SK-N-SH (cell line): ENCODE data around the gene LRP1. TPM values are rescaled to one million over a fixed set of nuclear protein-coding genes. Genes with fewer than 3 reads are reported as not detected.
A peak's percentile ranks its signal among the peaks of the same experiment; 100 is the strongest.

Experiments used
- CTCF ChIA-PET: fragments of 300-600, 350-600 bp; formaldehyde crosslinking; extraction: SDS; loops from one replicate; lab custom pipeline; 2021; lab: Yijun Ruan, JAX
- POLR2A ChIA-PET: fragments of 350-600 bp; sonication (Branson Sonifier 250); formaldehyde crosslinking; extraction: SDS; loops from one replicate; lab custom pipeline; 2020; ENCODE audit warnings: antibody characterized with exemption, inconsistent platforms; lab: Yijun Ruan, JAX
- DNase-seq: peaks from one replicate; pipeline ENCODE4 v3.0.0; 2012
- H2AFZ ChIP-seq: fragments of 200-600 bp; sonication (generic); 2 replicates; pipeline ENCODE4 v1.8.1; 2016; ENCODE audit warnings: antibody characterized with exemption, mild to moderate bottlenecking, low read depth
- H3F3A ChIP-seq: fragments of 200-600 bp; sonication (generic); replicated peaks from 2 replicates; pipeline ENCODE3; 2016; ENCODE audit warnings: antibody characterized with exemption, mild to moderate bottlenecking; ENCODE audit not compliant: insufficient read depth
- H3K27ac ChIP-seq, 2 experiments: fragments of 200-500 bp in 1 of 2; fragments of 200-600 bp in 1 of 2; sonication (Bioruptor generic) in 1 of 2; sonication (generic), shearing (Covaris generic) in 1 of 2; 2 replicates each; pipeline versions ENCODE4 v1.5.1 to v1.6.1; 2014 to 2016; ENCODE audit warnings: low read depth in 2 of 2, inconsistent platforms in 1 of 2, low read length in 1 of 2, mild to moderate bottlenecking in 1 of 2, mixed read lengths in 1 of 2
- H3K27me3 ChIP-seq: fragments of 200-600 bp; sonication (generic), shearing (Covaris generic); 2 replicates; pipeline ENCODE4 v1.6.1; 2016; ENCODE audit warnings: mixed run types; ENCODE audit not compliant: insufficient read depth
- H3K36me3 ChIP-seq, 2 experiments: fragments of 200-500 bp in 1 of 2; fragments of 200-600 bp in 1 of 2; sonication (Bioruptor generic) in 1 of 2; sonication (generic) in 1 of 2; replicated peaks in 1 of 2; 2 replicates each; pipeline versions ENCODE3 to v1.5.1; 2014 to 2016; ENCODE audit warnings: low read length in 1 of 2, mild to moderate bottlenecking in 1 of 2; ENCODE audit not compliant: insufficient read depth in 2 of 2, control insufficient read depth in 1 of 2
- H3K4me1 ChIP-seq, 2 experiments: fragments of 200-500 bp in 1 of 2; fragments of 200-600 bp in 1 of 2; sonication (Bioruptor generic) in 1 of 2; sonication (generic), shearing (Covaris generic) in 1 of 2; 2 replicates each; pipeline versions ENCODE4 v1.5.1 to v1.6.1; 2014 to 2016; ENCODE audit warnings: low read depth in 1 of 2, low read length in 1 of 2, mixed run types in 1 of 2; ENCODE audit not compliant: insufficient read depth in 2 of 2, control insufficient read depth in 1 of 2
- H3K4me2 ChIP-seq: fragments of 200-600 bp; sonication (generic), shearing (Covaris generic); 2 replicates; pipeline ENCODE4 v1.6.1; 2017; ENCODE audit warnings: mixed run types
- H3K4me3 ChIP-seq, 2 experiments: fragments of 200-500 bp in 1 of 2; fragments of 200-600 bp in 1 of 2; sonication (Bioruptor generic) in 1 of 2; sonication (generic), shearing (Covaris generic) in 1 of 2; 2 replicates each; pipeline versions ENCODE4 v1.5.1 to v1.8.1; 2014 to 2016; ENCODE audit warnings: low read depth in 2 of 2, inconsistent platforms in 1 of 2, low read length in 1 of 2, mild to moderate bottlenecking in 1 of 2, mixed read lengths in 1 of 2, moderate library complexity in 1 of 2
- H3K79me2 ChIP-seq: fragments of 200-600 bp; sonication (generic); 2 replicates; pipeline ENCODE4 v1.8.1; 2017; ENCODE audit warnings: mild to moderate bottlenecking; ENCODE audit not compliant: insufficient read depth
- H3K9ac ChIP-seq: fragments of 200-600 bp; sonication (generic); 2 replicates; pipeline ENCODE4 v1.6.1; 2017; ENCODE audit warnings: mixed run types
- H3K9me2 ChIP-seq: fragments of 200-600 bp; sonication (generic); 2 replicates; pipeline ENCODE4 v1.6.1; 2017; ENCODE audit warnings: mixed run types
- H3K9me3 ChIP-seq: fragments of 200-600 bp; sonication (generic); 2 replicates; pipeline ENCODE4 v1.6.1; 2017; ENCODE audit warnings: mixed run types, mild to moderate bottlenecking, moderate library complexity
- H4K20me1 ChIP-seq: fragments of 200-600 bp; sonication (generic); 2 replicates; pipeline ENCODE4 v1.6.1; 2017; ENCODE audit warnings: mild to moderate bottlenecking, mixed run types; ENCODE audit not compliant: insufficient read depth
- CHD2 ChIP-seq: fragments of 150-350 bp; IDR thresholded peaks from 2 replicates; pipeline ENCODE4 v1.6.1; 2018; ENCODE audit warnings: low read length; ENCODE audit not compliant: partially characterized antibody
- ELF1 ChIP-seq: IDR thresholded peaks from 2 replicates; pipeline ENCODE4 v1.4.0; 2012
- EP300 ChIP-seq, 2 experiments: IDR thresholded peaks; 2 replicates each; pipeline versions ENCODE4 v1.4.0 to v1.6.1; 2012; ENCODE audit warnings: borderline replicate concordance in 1 of 2, low read depth in 1 of 2, low read length in 1 of 2
- EZH2phosphoT487 ChIP-seq: fragments of 200-600 bp; sonication (generic); IDR thresholded peaks from 2 replicates; pipeline ENCODE4 v1.6.1; 2017; ENCODE audit warnings: low read depth, mixed run types, mild to moderate bottlenecking, antibody characterized with exemption, moderate library complexity, borderline replicate concordance
- FOSL2 ChIP-seq: IDR thresholded peaks from 2 replicates; pipeline ENCODE4 v1.4.0; 2012; ENCODE audit warnings: low read depth, mild to moderate bottlenecking, moderate library complexity, borderline replicate concordance
- FOXJ3 ChIP-seq: sonication (generic); formaldehyde crosslinking; IDR thresholded peaks from 2 replicates; pipeline ENCODE4 v1.5.1; 2020; ENCODE audit warnings: mild to moderate bottlenecking, missing genetic modification reagents
- FOXM1 ChIP-seq: IDR thresholded peaks from 2 replicates; pipeline ENCODE4 v1.4.0; 2012; ENCODE audit warnings: low read depth, mild to moderate bottlenecking
- GABPA ChIP-seq: IDR thresholded peaks from 2 replicates; pipeline ENCODE4 v1.4.0; 2012; ENCODE audit warnings: low read depth, mild to moderate bottlenecking
- MXI1 ChIP-seq: IDR thresholded peaks from 2 replicates; pipeline ENCODE4 v1.6.1; 2012; ENCODE audit warnings: mild to moderate bottlenecking, low read depth, low read length, improper control_type of control experiment
- NFIC ChIP-seq: IDR thresholded peaks from 2 replicates; pipeline ENCODE4 v1.4.0; 2012; ENCODE audit warnings: borderline replicate concordance
- NRF1 ChIP-seq: IDR thresholded peaks from 2 replicates; pipeline ENCODE4 v1.6.1; 2012; ENCODE audit warnings: low read depth, mild to moderate bottlenecking, low read length
- POLR2AphosphoS5 ChIP-seq: IDR thresholded peaks from 2 replicates; pipeline ENCODE4 v1.6.1; 2012; ENCODE audit warnings: low read depth, low read length
- RCOR1 ChIP-seq: fragments of 150-350 bp; IDR thresholded peaks from 2 replicates; pipeline ENCODE4 v1.6.1; 2017; ENCODE audit warnings: antibody characterized with exemption, low read length
- SMC3 ChIP-seq: IDR thresholded peaks from 2 replicates; pipeline ENCODE4 v1.6.1; 2012; ENCODE audit warnings: low read depth, low read length, improper control_type of control experiment
- TAF1 ChIP-seq: IDR thresholded peaks from 2 replicates; pipeline ENCODE4 v1.6.1; 2012; ENCODE audit warnings: low read depth, mild to moderate bottlenecking, low read length, moderate library complexity, borderline replicate concordance
- TCF12 ChIP-seq: IDR thresholded peaks from 2 replicates; pipeline ENCODE4 v1.4.0; 2012
- TEAD4 ChIP-seq: IDR thresholded peaks from 2 replicates; pipeline ENCODE4 v1.4.0; 2012; ENCODE audit warnings: mild to moderate bottlenecking, borderline replicate concordance; ENCODE audit not compliant: insufficient read depth
- YY1 ChIP-seq: IDR thresholded peaks from 2 replicates; pipeline ENCODE4 v1.4.0; 2012; ENCODE audit warnings: low read depth, mild to moderate bottlenecking
- WGBS: methylation state at CpG from one replicate; pipeline ENCODE4 v1.1.6; 2017; ENCODE audit warnings: low lambda C conversion rate; 5-methylcytosine and 5-hydroxymethylcytosine counted together
- polyA plus RNA-seq, 3 experiments: library from polyadenylated mRNA; depleted of rRNA; stranded (reverse); fragments of >200 nt; gene quantifications; 2 replicates each; pipeline ENCODE4 v1.2.3, GENCODE V29; 2012
- TF ChIP-seq, protein P1 (sequence below): IDR thresholded peaks from 2 replicates; pipeline ENCODE4 v1.4.0; 2012; ENCODE audit warnings: low read depth
- TF ChIP-seq, protein P2 (sequence below): IDR thresholded peaks from 2 replicates; pipeline ENCODE4 v1.4.0; 2012; ENCODE audit warnings: low read depth, borderline replicate concordance
- TF ChIP-seq, protein P3 (sequence below): IDR thresholded peaks from 2 replicates; pipeline ENCODE4; 2012

The LRP1 gene
- polyA plus RNA-seq, 1 of the 3 experiments (the other 2 are of a cell fraction) = 55.0 TPM

DNA sequence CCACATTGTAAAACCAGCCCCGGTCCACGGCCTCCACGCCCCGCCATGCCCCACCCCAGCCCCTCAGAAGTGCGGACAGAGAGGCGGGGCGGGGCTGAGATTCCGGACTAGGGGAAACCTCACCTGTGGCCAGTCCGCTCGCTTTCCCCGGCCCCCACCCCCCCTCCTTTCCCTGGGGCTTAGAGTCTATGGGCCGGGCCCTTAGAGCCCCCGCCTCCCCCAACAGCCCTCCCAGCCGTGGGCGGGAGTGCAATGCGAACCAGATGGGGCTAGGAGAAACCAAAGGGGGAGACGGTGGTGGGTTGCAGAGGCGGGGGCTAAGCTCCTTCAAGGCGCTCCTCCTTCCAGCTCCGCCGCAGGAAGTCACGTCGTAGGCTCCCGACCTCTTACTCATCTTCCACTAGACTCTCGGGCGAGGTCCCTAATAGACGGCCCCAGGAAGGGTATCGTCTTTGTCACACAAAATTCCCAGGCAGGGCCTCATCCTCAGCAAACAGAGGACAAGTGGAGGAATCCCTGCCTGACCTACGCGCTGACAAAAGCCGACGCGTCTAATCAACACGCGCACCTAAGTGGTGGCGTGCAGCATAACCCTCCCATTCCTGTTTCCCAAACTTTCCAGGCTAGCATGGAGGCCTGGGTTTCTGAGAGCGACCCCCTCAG lies 40.5 kb upstream of the LRP1 start:
- CTCF ChIA-PET = interaction anchor here (1.2 to 23.2 kb wide), 6 partner anchors 13 to 126 kb away, joined by 3 to 339 read pairs (median 6); partner anchors contain the start of genes LRP1, NEMP1 and STAT6
- Histone ChIP-seq H3K4me3 (peak overlapping the region; percentile 73 to 82), H3K9ac (peak overlapping the region; percentile 86), H3K79me2 (peaks cover 38% of the 10 kb centered on the region), H3F3A (peaks cover 43% of the 10 kb centered on the region), H3K4me2 (peak overlapping the region; percentile 92), H3K27me3 (no peaks in the 10 kb centered on the region), H3K9me2 (no peaks in the 10 kb centered on the region), H3K36me3 (peaks cover 19% of the 10 kb centered on the region in 2 experiments), H4K20me1 (peaks cover 25% of the 10 kb centered on the region), H3K4me1 (peaks cover 22 to 23% of the 10 kb centered on the region in 2 experiments; a peak in 2 of 4 replicates), H3K9me3 (no peaks in the 10 kb centered on the region), H3K27ac (peak overlapping the region; percentile 96 to 98), H2AFZ (peak overlapping the region; percentile 72)
- peak; percentile 82 for DNase-seq
- 1% methylated on average over 14 of the region's 37 CpGs for WGBS
- POLR2A ChIA-PET = interaction anchor here (1.5 kb wide), 1 partner anchor 9 kb away, joined by 5 read pairs; the partner anchor contains the start of gene NEMP1
- TF ChIP-seq YY1 (no peak), TCF12 (peak; percentile 63; the same call in 1 of the 2 replicates), GABPA (peak; percentile 47), TAF1 (peak; percentile 51; the same call in 1 of the 2 replicates), RCOR1 (0 out of 2 replicates have a peak, but pooled peaks have one; percentile 8), FOSL2 (no peak), POLR2AphosphoS5 (peak; percentile 56)
- TF ChIP-seq, protein P1, sequence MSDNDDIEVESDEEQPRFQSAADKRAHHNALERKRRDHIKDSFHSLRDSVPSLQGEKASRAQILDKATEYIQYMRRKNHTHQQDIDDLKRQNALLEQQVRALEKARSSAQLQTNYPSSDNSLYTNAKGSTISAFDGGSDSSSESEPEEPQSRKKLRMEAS = no peak; the same call in 1 of the 2 replicates

DNA sequence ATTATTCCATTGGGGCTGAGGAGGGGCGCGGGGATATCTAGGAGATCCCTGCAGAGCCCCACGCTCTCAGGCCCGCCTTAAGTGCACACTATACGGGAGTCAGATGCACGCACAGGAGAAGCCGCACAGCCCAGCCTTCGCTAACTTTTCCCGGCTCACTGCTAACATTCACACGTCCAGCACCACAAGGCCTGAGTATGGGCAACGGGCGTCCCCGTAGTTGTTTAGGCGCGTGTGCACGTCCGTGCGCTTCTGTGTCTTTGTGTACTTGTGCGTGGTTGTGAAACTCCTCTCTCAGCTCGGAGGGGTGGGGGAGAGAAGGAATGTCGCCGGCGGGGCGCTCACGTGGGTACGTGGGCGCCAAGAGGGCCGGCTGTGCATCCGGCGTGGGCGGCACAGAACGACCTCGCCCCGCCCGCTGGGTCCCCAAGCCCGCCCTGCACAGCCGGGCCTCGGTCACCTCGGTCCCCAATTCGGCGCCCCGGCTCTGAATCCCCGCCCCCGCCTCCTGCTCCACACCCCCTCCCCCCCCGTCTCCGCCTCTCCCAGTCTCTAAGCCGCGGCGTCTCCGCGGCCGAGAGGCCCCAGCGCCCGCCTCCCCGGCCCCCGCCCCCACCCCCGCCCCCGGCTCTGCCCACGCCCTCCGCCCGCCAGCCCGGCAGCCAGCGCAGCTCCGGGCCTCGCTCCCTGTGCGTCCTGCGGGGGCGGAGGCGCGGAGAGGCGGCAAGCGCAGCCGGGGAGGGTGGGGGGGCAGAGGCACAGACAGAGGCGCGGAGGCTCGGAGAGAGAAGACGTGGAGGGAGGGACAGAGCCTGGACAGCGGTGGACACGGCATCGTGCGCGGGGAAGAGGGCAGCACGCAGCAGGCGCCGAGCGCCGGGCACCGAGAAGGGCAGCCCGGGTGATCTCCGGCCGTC lies 39.7 kb upstream of the LRP1 start, which contains the start of gene NAB2:
Gene NAB2, plus strand, starts transcription at position 761 of the 917 bp plus-strand sequence. CDS start 158 bp downstream, outside the sequence.
- Histone ChIP-seq H3K9me2 (no peaks in the 10 kb centered on the region), H3K4me2 (peak within 1 kb of the TSS; percentile 92), H3K36me3 (peaks cover 20 to 25% of the 10 kb centered on the region in 2 experiments), H3K27me3 (no peaks in the 10 kb centered on the region), H2AFZ (0 out of 2 replicates have a peak within 1 kb of the TSS, but pooled peaks have one; percentile 53), H3F3A (peaks cover 37% of the 10 kb centered on the region), H3K4me3 (peak within 1 kb of the TSS; percentile 77 to 90), H3K9ac (peak within 1 kb of the TSS; percentile 86), H4K20me1 (peaks cover 31% of the 10 kb centered on the region), H3K79me2 (peaks cover 39% of the 10 kb centered on the region), H3K27ac (peak within 1 kb of the TSS; percentile 96 to 98), H3K9me3 (no peaks in the 10 kb centered on the region), H3K4me1 (peaks cover 22 to 23% of the 10 kb centered on the region in 2 experiments; a peak in 2 of 4 replicates)
- ChIA-PET POLR2A (interaction anchor here (1.0 to 1.3 kb wide), 2 partner anchors 10 to 19 kb away, joined by 3 to 4 read pairs; partner anchors contain the start of gene NEMP1), CTCF (interaction anchor here (0.8 to 23.2 kb wide), 8 partner anchors 14 to 426 kb away, joined by 3 to 339 read pairs (median 6); partner anchors contain the start of genes LRP1, MYO1A, NEMP1 and STAT6)
- WGBS = under 1% methylated on average over 37 of the region's 91 CpGs
- DNase-seq = peak; percentile 96
- TF ChIP-seq ELF1 (no peak), NRF1 (peak; percentile 17; the same call in 1 of the 2 replicates), FOXJ3 (no peak), EZH2phosphoT487 (no peak), EP300 (IDR thresholded peaks at IDR 0.05; ENCODE audit: borderline replicate concordance in 1 of 2, low read depth in 1 of 2, low read length in 1 of 2) (no peak), FOXM1 (no peak), TCF12 (0 out of 2 replicates have a peak, but pooled peaks have one; percentile 22), POLR2AphosphoS5 (peak; percentile 49), TAF1 (peak; percentile 76), YY1 (0 out of 2 replicates have a peak, but pooled peaks have one; percentile 40), TEAD4 (0 out of 2 replicates have a peak, but pooled peaks have one; percentile 34), CHD2 (peak; percentile 22), NFIC (no peak; the same call in 1 of the 2 replicates), MXI1 (peak; percentile 90), SMC3 (0 out of 2 replicates have a peak, but pooled peaks have one; percentile 4)
- TF ChIP-seq, protein P2, sequence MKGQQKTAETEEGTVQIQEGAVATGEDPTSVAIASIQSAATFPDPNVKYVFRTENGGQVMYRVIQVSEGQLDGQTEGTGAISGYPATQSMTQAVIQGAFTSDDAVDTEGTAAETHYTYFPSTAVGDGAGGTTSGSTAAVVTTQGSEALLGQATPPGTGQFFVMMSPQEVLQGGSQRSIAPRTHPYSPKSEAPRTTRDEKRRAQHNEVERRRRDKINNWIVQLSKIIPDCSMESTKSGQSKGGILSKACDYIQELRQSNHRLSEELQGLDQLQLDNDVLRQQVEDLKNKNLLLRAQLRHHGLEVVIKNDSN = peak; percentile 83
- TF ChIP-seq, protein P3, sequence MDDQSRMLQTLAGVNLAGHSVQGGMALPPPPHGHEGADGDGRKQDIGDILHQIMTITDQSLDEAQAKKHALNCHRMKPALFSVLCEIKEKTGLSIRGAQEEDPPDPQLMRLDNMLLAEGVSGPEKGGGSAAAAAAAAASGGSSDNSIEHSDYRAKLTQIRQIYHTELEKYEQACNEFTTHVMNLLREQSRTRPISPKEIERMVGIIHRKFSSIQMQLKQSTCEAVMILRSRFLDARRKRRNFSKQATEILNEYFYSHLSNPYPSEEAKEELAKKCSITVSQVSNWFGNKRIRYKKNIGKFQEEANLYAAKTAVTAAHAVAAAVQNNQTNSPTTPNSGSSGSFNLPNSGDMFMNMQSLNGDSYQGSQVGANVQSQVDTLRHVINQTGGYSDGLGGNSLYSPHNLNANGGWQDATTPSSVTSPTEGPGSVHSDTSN = no peak
- TF ChIP-seq, protein P1 = peak; percentile 90
